ENCODE measurements around the gene CDK5RAP1. TPM values are rescaled to one million over a fixed set of nuclear protein-coding genes. Genes with fewer than 3 reads are reported as not detected.

Gene CDK5RAP1
- total and polyA plus RNA-seq, 9 of the 15 experiments (the other 6 are each of a cell fraction or from before 2014, with no cell fraction given) = 41.6 to 127 (median 58.3) TPM

GRCh38 chr20:33401184-33401920 is at the start of gene CDK5RAP1 (continued):
- TF ChIP-seq ZNF592 (IDR thresholded peaks at IDR 0.05) (peak; percentile 53; the same call in 1 of the 2 replicates), POU5F1 (IDR thresholded peaks at IDR 0.05; ENCODE audit: borderline replicate concordance, low read depth, low read length, partially characterized antibody) (peak; percentile 48), GABPB1 (CRISPR knock-in tag; IDR thresholded peaks at IDR 0.05) (peak; percentile 100), RNF219 (CRISPR knock-in tag; IDR thresholded peaks at IDR 0.05) (no peak), TCF3 (CRISPR knock-in tag; IDR thresholded peaks at IDR 0.05) (peak; percentile 42; the same call in 1 of the 2 replicates), ZNF41 (CRISPR knock-in tag; conservative IDR thresholded peaks at IDR 0.05) (no peak), XRCC5 (IDR thresholded peaks at IDR 0.05; ENCODE audit: low read depth, low read length) (peak; percentile 96), TRIM24 (IDR thresholded peaks at IDR 0.05) (peak in 1 of 2 experiments; percentile 100; a peak in 2 of 4 replicates), CHD2 (IDR thresholded peaks at IDR 0.05; ENCODE audit: low read depth, low read length) (no peak), MAZ (CRISPR knock-in tag; conservative IDR thresholded peaks at IDR 0.05 in 1 of 2, IDR thresholded peaks at IDR 0.05 in 1 of 2) (peak in 1 of 2 experiments; percentile 89; a peak in 2 of 4 replicates), KDM4B (IDR thresholded peaks at IDR 0.05; ENCODE audit: borderline replicate concordance in 2 of 2, low read depth in 1 of 2) (peak; percentile 14 to 98; a peak in 2 of 4 replicates), TAF1 (IDR thresholded peaks at IDR 0.05; ENCODE audit: control insufficient read depth, extremely low read depth, insufficient read depth, low read length, severe bottlenecking) (peak; percentile 89), NFIC (IDR thresholded peaks at IDR 0.05) (peak; percentile 68), KAT7 (CRISPR knock-in tag; IDR thresholded peaks at IDR 0.05; ENCODE audit: borderline replicate concordance) (peak; percentile 95; the same call in 1 of the 2 replicates), ZKSCAN1 (IDR thresholded peaks at IDR 0.05; ENCODE audit: low read depth, low read length) (peak; percentile 72; the same call in 1 of the 2 replicates), ZNF184 (CRISPR knock-in tag; IDR thresholded peaks at IDR 0.05) (no peak), ZNF384 (IDR thresholded peaks at IDR 0.05; ENCODE audit: low read depth, low read length) (peak; percentile 59), NFXL1 (CRISPR knock-in tag; IDR thresholded peaks at IDR 0.05) (no peak), ZBTB1 (CRISPR knock-in tag; IDR thresholded peaks at IDR 0.05; ENCODE audit: borderline replicate concordance, low read depth) (0 out of 2 replicates have a peak, but pooled peaks have one; percentile 21)
